Fibroblast of skin of scalp (primary cell): ENCODE results near the gene CD69.
"Not testable (repeated sequence)": the region's sequence is repeated elsewhere in the genome, so short reads cannot be mapped to it uniquely, and the experiment has no call there.

Experiments used
- DNase-seq: peaks from one replicate; pipeline ENCODE4 v3.0.0-alpha.2; 2013

CD69 gene

GRCh38 chr12:9745199-9745598 is 15.5 kb downstream of the CD69 start:
- no peak for DNase-seq

- DNase-seq = no peak
Observed at GRCh38 chr12:9742661-9743060, 18.0 kb downstream of the CD69 start.

GRCh38 chr12:9741726-9742125 is 19.0 kb downstream of the CD69 start:
- no peak for DNase-seq

- no peak for DNase-seq
Observed at GRCh38 chr12:9740106-9740750, 20.5 kb downstream of the CD69 start.

GRCh38 chr12:9739404-9740105 is 21.1 kb downstream of the CD69 start:
- not testable (repeated sequence) for DNase-seq

GRCh38 chr12:9738905-9739304 is 21.8 kb downstream of the CD69 start:
- DNase-seq = not testable (repeated sequence)

GRCh38 chr12:9736936-9737705 is 23.6 kb downstream of the CD69 start:
- DNase-seq = no peak

GRCh38 chr12:9735601-9736000 is 25.1 kb downstream of the CD69 start:
- DNase-seq = no peak

- DNase-seq = no peak
Observed at GRCh38 chr12:9732921-9733461, 27.7 kb downstream of the CD69 start, which contains the start of gene CLECL1. Gene CLECL1 (minus strand): TSS chr12:9733097.

- DNase-seq = no peak
Observed at GRCh38 chr12:9731797-9732196, 28.9 kb downstream of the CD69 start.

GRCh38 chr12:9731393-9731792 is 29.3 kb downstream of the CD69 start:
- DNase-seq = no peak

GRCh38 chr12:9730591-9730990 is 30.1 kb downstream of the CD69 start:
- DNase-seq = no peak

- no peak for DNase-seq
Observed at GRCh38 chr12:9730011-9730410, 30.7 kb downstream of the CD69 start.

- DNase-seq = no peak
Observed at GRCh38 chr12:9729082-9729481, 31.6 kb downstream of the CD69 start.

GRCh38 chr12:9727813-9728212 is 32.9 kb downstream of the CD69 start:
- no peak for DNase-seq

GRCh38 chr12:9725213-9725870 is 35.4 kb downstream of the CD69 start:
- no peak for DNase-seq

GRCh38 chr12:9724023-9724422 is 36.7 kb downstream of the CD69 start:
- no peak for DNase-seq

- DNase-seq = no peak
Observed at GRCh38 chr12:9721394-9722092, 39.2 kb downstream of the CD69 start.

- no peak for DNase-seq
Observed at GRCh38 chr12:9719790-9720189, 40.9 kb downstream of the CD69 start.

- no peak for DNase-seq
Observed at GRCh38 chr12:9718968-9719367, 41.7 kb downstream of the CD69 start.

- DNase-seq = no peak
Observed at GRCh38 chr12:9717070-9717925, 43.4 kb downstream of the CD69 start.
